ENCODE measurements around the gene BSG.

BSG gene

DNA sequence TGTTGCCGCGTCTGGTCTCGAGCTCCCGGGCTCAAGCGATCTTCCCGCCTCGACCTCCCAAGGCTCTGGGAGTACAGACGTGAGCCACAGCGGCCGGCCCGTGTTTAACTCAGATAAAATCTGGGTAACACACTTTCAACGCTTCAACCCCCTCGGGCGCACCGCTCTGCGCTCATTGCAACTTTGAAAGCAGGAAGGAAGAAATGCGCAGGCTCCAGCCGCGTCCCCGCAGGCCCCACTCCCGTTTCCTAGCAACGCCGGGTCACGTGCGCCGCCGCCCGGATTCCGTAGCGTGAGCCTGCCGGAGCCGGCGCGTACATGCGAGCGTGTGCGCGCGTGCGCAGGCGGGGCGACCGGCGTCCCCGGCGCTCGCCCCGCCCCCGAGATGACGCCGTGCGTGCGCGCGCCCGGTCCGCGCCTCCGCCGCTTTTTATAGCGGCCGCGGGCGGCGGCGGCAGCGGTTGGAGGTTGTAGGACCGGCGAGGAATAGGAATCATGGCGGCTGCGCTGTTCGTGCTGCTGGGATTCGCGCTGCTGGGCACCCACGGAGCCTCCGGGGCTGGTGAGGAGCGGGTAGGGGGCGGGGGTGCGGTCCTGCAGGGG is at the start of gene BSG:
TSS of gene BSG (plus strand) at position 457 of the 603 bp plus-strand sequence. CDS start at position 496, 39 bp downstream.
- TF ChIP-seq, protein P1, sequence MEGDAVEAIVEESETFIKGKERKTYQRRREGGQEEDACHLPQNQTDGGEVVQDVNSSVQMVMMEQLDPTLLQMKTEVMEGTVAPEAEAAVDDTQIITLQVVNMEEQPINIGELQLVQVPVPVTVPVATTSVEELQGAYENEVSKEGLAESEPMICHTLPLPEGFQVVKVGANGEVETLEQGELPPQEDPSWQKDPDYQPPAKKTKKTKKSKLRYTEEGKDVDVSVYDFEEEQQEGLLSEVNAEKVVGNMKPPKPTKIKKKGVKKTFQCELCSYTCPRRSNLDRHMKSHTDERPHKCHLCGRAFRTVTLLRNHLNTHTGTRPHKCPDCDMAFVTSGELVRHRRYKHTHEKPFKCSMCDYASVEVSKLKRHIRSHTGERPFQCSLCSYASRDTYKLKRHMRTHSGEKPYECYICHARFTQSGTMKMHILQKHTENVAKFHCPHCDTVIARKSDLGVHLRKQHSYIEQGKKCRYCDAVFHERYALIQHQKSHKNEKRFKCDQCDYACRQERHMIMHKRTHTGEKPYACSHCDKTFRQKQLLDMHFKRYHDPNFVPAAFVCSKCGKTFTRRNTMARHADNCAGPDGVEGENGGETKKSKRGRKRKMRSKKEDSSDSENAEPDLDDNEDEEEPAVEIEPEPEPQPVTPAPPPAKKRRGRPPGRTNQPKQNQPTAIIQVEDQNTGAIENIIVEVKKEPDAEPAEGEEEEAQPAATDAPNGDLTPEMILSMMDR (IDR thresholded peaks at IDR 0.05; ENCODE audit: insufficient read depth, low read length, missing control alignments) = no peak
- DNase-seq (ENCODE audit: low read depth, low spot score) = peak; percentile 77
- CTCF ChIA-PET = no interaction called here
- peak within 1 kb of the TSS; percentile 93 for H3K4me3 ChIP-seq (ENCODE audit: low read depth, low read length)
- POLR2A ChIA-PET = interaction anchor here (0.7 to 1.4 kb wide), 3 partner anchors 12 to 105 kb away, joined by 3 to 4 read pairs (median 4); no protein-coding TSS in a partner anchor

DNA sequence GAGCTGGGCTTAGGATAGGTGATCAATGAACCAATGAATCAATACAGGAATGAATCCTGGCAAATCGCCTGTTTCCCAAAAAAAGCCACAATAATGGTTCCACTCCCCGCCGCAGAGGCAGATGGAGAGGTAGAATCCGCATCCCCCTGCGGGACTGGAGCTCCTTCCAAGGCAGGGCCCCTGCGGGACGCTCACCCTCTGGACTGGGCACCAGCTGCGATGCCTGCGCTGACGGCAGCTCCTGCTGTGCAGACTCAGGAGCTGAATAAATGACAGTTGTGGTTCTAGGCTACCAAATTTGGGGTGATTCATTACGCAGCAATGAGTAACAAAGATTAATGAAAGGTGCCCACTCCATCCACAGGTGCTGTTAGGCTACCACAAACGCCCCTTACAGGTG is 49.7 kb upstream of the BSG start:
- no peak overlapping the region for H3K4me3 ChIP-seq (ENCODE audit: low read depth, low read length)
- TF ChIP-seq, protein P1 (IDR thresholded peaks at IDR 0.05; ENCODE audit: insufficient read depth, low read length, missing control alignments) = no peak
- ChIA-PET POLR2A (no interaction called here), CTCF (interaction anchor here (1.6 to 5.5 kb wide), 3 partner anchors 8 to 16 kb away, joined by 3 to 63 read pairs (median 10); partner anchors contain the start of genes CDC34 and TPGS1)
- DNase-seq (ENCODE audit: low read depth, low spot score) = no peak

DNA sequence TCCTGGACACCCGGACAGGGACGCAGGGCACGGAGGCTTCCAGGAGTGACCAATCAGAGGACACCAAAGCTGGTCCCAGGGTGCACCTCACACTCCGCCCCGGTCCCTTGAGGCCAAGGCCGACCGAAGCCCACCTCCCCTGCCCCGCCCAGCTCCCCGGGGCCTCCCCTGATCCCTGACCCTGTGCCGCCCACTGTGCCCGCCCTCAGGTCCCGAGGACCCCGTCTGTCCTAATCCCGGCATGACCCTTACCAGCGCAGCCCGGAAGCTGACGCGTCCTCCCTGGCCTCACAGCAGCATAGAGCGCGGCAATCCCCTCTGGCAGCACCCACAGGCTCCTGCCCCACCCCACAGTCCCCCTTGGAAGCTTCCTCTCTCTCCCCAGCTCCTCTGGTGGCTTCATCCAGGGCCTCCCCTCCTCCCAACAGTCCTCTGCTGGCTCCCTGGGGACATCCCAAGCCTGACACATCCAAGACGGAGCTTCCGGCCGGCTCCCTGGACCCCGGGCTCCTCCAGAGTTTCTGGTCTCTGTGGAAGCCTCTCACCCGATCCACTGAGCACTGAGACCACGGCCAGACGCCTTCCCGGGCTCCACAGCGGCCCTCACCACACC is 48.2 kb upstream of the BSG start:
- DNase-seq (ENCODE audit: low read depth, low spot score) = no peak
- H3K4me3 ChIP-seq (ENCODE audit: low read depth, low read length) = no peak overlapping the region
- ChIA-PET CTCF (interaction anchor here (1.3 to 10.3 kb wide), 2 partner anchors 13 to 18 kb away, joined by 5 to 113 read pairs; no protein-coding TSS in a partner anchor), POLR2A (no interaction called here)
- TF ChIP-seq, protein P1 (IDR thresholded peaks at IDR 0.05; ENCODE audit: insufficient read depth, low read length, missing control alignments) = no peak

DNA sequence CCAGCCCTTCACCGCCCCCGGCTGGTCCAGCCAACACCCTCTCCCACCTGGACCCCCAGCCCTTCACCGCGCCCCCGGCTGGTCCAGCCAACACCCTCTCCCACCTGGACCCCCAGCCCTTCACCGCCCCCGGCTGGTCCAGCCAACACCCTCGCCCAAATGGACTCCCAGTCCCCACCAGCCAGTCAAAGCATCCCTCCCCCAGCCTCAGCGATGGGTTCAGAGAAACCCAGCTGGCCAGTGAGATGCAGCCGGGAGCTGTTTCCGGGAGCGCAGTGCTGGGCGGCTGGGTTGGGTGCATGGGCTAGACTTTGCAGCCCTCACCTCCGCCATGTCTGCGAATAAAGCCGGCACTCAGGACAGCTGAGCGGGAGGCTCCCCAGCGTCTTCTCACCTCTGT is 47.4 kb upstream of the BSG start:
- no peak overlapping the region for H3K4me3 ChIP-seq (ENCODE audit: low read depth, low read length)
- POLR2A ChIA-PET = no interaction called here
- TF ChIP-seq, protein P1 (IDR thresholded peaks at IDR 0.05; ENCODE audit: insufficient read depth, low read length, missing control alignments) = no peak
- CTCF ChIA-PET = interaction anchor here (1.2 to 10.3 kb wide), 3 partner anchors 14 to 19 kb away, joined by 3 to 113 read pairs (median 5); no protein-coding TSS in a partner anchor
- no peak for DNase-seq (ENCODE audit: low read depth, low spot score)

DNA sequence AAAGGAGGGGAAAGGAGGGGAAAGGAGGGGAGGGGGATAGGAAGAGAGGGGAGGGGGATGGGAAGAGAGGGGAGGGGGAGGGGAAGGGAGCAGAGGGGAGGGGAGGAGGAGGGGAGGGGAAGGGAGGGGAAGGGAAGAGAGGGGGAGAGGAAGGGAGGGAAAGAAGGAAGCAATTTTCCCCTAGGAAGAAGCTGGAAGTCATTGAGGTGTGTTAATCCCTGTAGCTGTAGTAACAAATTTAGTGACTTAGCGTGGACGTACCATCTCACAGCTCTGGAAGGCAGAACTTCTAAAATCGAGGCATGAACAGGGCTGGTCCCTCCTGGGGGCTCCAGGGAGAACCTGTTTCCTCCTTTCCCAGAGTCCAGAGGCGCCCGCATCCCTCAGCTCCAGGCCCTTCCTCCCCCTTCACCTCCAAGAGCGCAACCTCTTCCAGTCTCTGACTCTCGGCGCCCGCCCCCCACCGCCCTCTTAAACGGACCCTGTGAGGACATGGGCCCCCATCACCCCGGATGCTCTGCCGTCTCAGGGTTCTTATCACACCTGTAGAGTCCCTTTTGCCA is 46.5 kb upstream of the BSG start:
- H3K4me3 ChIP-seq (ENCODE audit: low read depth, low read length) = no peak overlapping the region
- CTCF ChIA-PET = interaction anchor here (1.2 to 10.3 kb wide), 2 partner anchors 15 to 19 kb away, joined by 3 to 113 read pairs; no protein-coding TSS in a partner anchor
- TF ChIP-seq, protein P1 (IDR thresholded peaks at IDR 0.05; ENCODE audit: insufficient read depth, low read length, missing control alignments) = no peak
- POLR2A ChIA-PET = no interaction called here
- DNase-seq (ENCODE audit: low read depth, low spot score) = no peak
